Measurements from ENCODE around the gene PTPN5. TPM values are rescaled to one million over a fixed set of nuclear protein-coding genes. Genes with fewer than 3 reads are reported as not detected.

PTPN5 gene
- total RNA-seq, 1 experiment from 2014 or later: 1.4 TPM

DNA sequence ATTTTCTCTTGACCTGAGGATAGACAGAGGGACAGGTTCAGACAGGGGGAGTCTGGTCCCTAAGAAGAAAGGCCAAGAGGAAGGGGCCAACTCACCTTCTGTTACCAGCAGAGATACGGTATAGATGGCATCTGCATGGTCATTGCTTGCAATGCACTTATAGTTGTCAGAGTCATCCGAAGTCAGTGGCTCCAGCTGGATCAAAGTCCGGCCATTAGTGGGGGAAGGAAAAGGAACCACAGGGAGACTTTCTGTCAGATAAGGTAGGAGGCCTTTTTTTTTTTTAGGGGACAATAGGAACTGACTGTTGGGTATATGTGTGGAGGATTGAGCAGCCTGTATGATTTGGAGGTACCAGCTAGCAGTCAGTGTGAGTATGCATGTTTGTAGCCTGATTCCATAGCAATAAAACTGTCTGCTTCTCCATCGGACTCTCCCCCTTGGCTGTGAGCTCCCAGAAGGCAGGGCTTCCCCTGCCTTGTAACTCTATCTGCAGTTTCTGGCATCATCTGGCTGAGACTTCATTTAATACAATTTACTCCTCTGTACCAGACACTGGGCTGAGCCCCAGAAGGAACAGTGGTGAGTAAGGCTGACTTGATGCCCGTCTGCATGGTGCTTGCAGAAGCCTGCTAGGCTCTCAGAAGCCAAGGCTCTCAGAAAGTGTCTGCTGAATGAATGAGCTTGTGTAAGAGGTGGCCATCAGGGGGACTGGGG, 71.3 kb downstream of the PTPN5 start:
- no peak overlapping the region for H2AK5ac ChIP-seq (ENCODE audit: insufficient read length, low read length)
- no peak overlapping the region for H4K8ac ChIP-seq (replicated peaks; ENCODE audit: insufficient read length, low read depth, low read length)
- no peak overlapping the region for H4K5ac ChIP-seq (ENCODE audit: insufficient read length, low read depth, low read length)
- no peak overlapping the region for H4K91ac ChIP-seq (ENCODE audit: insufficient read length, low read depth, low read length)
- no peaks in the 10 kb centered on the region for H3K79me1 ChIP-seq (ENCODE audit: insufficient read depth, low read depth, low read length, poor library complexity, severe bottlenecking)
- Mint-ChIP-seq H3K4me1 (peaks cover 9 to 16% of the 10 kb centered on the region in 2 experiments), H3K36me3 (ENCODE audit: insufficient read depth in 1 of 3, low read depth in 3 of 3) (no peaks in the 10 kb centered on the region), H3K4me3 (peak overlapping the region; percentile 75 to 91; a peak in 4 of 5 replicates), H3K27me3 (ENCODE audit: low read depth) (peaks cover 43% of the 10 kb centered on the region), H3K9me3 (no peaks in the 10 kb centered on the region), H3K27ac (no peak overlapping the region)
- no peak overlapping the region for H3K18ac ChIP-seq (ENCODE audit: insufficient read length, low read depth, low read length)
- H2BK15ac ChIP-seq (ENCODE audit: low read depth, low read length): no peak overlapping the region
- no peak overlapping the region for H3K56ac ChIP-seq (ENCODE audit: insufficient read length, low read depth, low read length)
- WGBS (ENCODE audit: extremely low coverage, insufficient read length, low lambda C conversion rate): no CpG with 5 or more reads among the region's 5 CpGs
- no peak overlapping the region for H3K27ac ChIP-seq (ENCODE audit: insufficient read length, low read depth, low read length)
- H2BK20ac ChIP-seq (ENCODE audit: low read depth, low read length, poor library complexity, severe bottlenecking): no peak overlapping the region
- no peaks in the 10 kb centered on the region for H3K79me2 ChIP-seq (ENCODE audit: insufficient read depth, low read length)
- DNase-seq: no peak
- no peaks in the 10 kb centered on the region for H4K20me1 ChIP-seq (ENCODE audit: control insufficient read depth, insufficient read depth, insufficient read length)
- no peak overlapping the region for H2AFZ ChIP-seq (ENCODE audit: low read length)
- H2BK120ac ChIP-seq (ENCODE audit: low read depth, low read length, poor library complexity, severe bottlenecking): no peak overlapping the region
- peaks cover 9% of the 10 kb centered on the region for H3K23me2 ChIP-seq (ENCODE audit: insufficient read length, low read depth, low read length, poor library complexity, severe bottlenecking)
- no peak overlapping the region for H3K23ac ChIP-seq (ENCODE audit: insufficient read length, low read depth, low read length)
- H2BK5ac ChIP-seq (ENCODE audit: insufficient read length, low read length): no peak overlapping the region
- H3T11ph ChIP-seq (ENCODE audit: low read length): no peak overlapping the region
- H3K4me1 ChIP-seq (ENCODE audit: insufficient read depth, low read length): no peaks in the 10 kb centered on the region; the same call in 1 of the 2 replicates
- H3K14ac ChIP-seq (ENCODE audit: insufficient read depth, low read length): no peak overlapping the region
- H3K4ac ChIP-seq (ENCODE audit: low read depth, low read length): no peak overlapping the region
- H3K4me2 ChIP-seq (ENCODE audit: insufficient read depth, insufficient read length, low read length): peak overlapping the region; percentile 79
- TF ChIP-seq, protein P1, sequence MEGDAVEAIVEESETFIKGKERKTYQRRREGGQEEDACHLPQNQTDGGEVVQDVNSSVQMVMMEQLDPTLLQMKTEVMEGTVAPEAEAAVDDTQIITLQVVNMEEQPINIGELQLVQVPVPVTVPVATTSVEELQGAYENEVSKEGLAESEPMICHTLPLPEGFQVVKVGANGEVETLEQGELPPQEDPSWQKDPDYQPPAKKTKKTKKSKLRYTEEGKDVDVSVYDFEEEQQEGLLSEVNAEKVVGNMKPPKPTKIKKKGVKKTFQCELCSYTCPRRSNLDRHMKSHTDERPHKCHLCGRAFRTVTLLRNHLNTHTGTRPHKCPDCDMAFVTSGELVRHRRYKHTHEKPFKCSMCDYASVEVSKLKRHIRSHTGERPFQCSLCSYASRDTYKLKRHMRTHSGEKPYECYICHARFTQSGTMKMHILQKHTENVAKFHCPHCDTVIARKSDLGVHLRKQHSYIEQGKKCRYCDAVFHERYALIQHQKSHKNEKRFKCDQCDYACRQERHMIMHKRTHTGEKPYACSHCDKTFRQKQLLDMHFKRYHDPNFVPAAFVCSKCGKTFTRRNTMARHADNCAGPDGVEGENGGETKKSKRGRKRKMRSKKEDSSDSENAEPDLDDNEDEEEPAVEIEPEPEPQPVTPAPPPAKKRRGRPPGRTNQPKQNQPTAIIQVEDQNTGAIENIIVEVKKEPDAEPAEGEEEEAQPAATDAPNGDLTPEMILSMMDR (conservative IDR thresholded peaks at IDR 0.05): no peak
- H2BK12ac ChIP-seq (ENCODE audit: insufficient read length, low read depth, low read length): no peak overlapping the region
- no peaks in the 10 kb centered on the region for H3K9me3 ChIP-seq (ENCODE audit: control insufficient read depth, low read depth, low read length)
- no peaks in the 10 kb centered on the region for H3K27me3 ChIP-seq (ENCODE audit: insufficient read depth, low read length)
- H3K9ac ChIP-seq (ENCODE audit: extremely low read depth, insufficient read length, low read length): no peak overlapping the region

Data from H9 (cell line).